IPS-NIHi7 (cell line): ENCODE results near the gene KRT40.

Experiments
- DNase-seq: peaks from one replicate; pipeline ENCODE4 v3.0.0; 2012; ENCODE audit warnings: mixed read lengths; ENCODE audit errors: extremely low spot score

The KRT40 gene

DNA sequence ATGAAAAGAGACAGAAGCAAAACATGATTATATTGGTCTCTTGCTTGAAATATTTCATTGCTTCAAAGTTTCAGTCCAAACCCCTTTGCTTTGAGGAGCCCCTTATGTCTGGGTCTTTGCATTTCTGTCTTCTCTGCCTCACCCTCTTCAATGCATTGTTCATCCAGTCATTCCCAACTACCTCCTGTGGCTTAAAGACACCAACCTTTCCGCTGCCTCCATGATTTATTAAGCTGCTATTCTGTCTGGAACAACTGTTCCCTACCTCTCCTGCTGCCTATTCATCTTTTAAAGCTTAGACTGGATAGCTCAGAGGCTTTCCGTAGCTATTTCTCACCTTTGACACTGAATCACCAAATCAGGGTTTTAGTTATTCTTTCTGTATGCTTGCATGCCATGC, 13.2 kb upstream of the KRT40 start:
- DNase-seq = no peak

- no peak for DNase-seq
Observed at GRCh38 chr17:40996829-40997228, 12.7 kb upstream of the KRT40 start.

- no peak for DNase-seq
Observed at GRCh38 chr17:40995116-40995515, 11.0 kb upstream of the KRT40 start.

GRCh38 chr17:40993839-40994238, 9.7 kb upstream of the KRT40 start, which contains the start of gene KRTAP3-3:
TSS of gene KRTAP3-3 (minus strand) at chr17:40994164. CDS start at chr17:40994097, 67 bp downstream.
- DNase-seq = no peak

DNA sequence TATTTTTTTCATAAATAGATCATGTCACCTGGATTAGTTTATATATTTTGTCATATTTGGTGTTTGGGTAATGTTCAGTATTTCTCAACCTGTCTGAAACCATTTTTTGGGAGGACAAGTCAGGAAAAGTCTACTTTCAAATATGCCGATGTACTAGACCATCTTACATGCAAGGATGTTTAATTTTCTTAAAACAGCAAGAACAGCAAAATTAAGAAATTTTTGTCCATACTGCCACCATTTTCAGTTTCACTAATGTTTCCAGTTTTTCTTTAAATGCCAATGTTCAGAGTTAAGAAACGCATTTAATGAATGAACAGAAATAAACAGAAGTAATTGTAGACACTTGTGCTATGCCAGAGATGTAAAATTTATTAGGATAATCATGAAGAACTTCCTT, 9.0 kb upstream of the KRT40 start:
- no peak for DNase-seq

GRCh38 chr17:40992666-40993065, 8.5 kb upstream of the KRT40 start:
- DNase-seq = no peak

- DNase-seq = no peak
Observed at GRCh38 chr17:40986920-40987319, 2.8 kb upstream of the KRT40 start.

DNA sequence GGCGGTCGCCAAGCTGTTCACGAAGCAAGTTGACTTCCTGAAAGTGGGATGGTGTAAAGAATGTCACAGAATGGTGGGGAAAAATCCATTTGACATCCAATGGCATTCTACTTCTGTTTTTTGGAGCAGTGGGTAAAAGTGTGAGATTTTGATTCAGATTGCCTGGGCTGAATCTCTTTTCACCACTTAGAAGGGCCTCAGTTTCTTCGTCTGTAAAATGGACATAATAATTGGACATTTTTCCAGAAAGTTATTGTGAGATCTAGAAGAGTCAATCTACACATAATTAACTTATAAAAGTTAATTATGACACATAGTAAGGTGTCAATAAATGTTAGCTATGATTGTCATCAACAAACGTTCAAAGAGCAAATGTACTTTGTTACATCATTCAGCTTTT, 3.0 kb downstream of the KRT40 start:
- no peak for DNase-seq

DNA sequence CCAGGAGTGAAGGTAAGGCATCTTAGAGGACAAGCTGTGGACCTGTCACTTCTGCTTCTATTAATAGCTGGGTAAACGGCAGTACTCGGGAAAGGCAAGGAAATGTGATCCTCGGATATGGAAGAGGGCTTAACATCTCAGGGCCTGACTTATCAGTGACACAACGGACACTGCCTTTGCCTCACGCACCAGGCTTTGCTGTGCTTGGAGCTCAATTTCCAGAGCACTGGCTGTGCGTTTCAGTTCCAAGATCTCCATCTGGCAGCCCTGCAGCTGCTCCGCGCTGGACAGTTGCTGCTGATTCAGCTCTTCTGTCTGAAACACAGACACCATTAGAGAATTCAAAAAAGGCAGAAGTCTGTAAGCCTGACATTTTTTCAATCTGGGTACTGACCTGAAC, 3.5 kb downstream of the KRT40 start:
- no peak for DNase-seq

GRCh38 chr17:40980117-40980516, 4.0 kb downstream of the KRT40 start:
- no peak for DNase-seq

DNA sequence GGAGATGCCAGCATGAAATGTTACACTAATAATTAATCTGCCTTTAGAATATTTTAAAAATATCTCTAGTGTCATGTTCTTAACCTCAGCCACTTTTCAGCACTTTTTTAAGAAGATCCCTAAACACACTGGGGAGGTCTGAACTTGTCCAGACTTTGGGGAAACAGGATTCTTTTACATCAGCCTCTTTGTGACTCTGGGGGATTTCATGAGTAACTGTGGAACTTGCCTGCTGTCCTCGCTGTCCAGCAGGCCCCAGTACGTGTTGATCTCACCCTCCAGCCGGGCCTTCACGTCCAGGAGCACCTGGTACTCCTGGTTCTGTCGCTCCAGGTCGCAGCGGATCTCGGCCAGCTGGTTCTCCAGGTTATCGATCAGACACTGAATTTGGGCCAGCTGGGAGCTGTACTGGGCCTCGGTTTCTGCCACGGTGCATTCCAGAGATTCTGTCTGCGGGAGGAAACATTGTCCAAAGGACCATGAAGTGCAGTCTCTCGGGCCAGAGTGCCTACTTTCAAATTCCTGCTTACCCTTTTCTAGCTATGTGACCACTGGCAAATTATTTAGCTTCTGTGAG, 5.5 kb downstream of the KRT40 start:
- no peak for DNase-seq

DNA sequence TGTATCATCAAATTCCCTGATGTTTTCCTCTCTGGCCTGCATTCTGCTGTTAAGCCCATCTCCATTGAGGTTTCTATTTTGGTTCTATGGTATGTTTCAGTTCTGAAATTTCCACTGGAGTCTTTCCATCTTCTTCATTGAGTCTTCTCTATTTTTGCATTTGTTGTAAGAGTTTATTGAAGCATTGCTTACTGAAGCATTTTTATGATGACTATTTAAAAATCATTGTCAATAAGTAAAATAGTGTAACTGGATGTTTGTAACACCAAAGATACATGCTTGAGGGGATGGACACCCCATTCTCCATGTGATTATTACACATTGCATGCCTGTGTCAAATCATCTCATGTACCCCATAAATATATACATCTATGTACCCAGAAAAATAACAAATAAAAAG, 8.6 kb downstream of the KRT40 start:
- no peak for DNase-seq

DNA sequence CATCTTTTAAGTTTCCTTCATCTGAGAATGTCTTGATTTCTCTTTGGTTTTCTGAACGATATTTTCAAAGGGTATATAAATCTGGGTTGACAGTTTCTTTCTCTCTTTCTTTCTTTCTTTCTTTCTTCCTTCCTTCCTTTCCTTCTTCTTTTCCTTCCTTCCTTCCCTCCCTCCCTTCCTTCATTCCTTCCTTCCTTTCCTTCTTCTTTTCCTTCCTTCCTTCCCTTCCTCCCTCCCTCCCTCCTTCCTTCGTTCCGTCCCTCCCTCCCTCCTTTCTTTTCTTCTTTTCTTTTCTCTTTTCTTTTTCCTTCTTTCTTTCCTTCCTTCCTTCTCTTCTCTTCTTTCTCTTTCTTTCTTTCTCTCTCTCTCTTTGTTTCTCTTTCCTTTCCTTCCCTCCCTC, 9.8 kb downstream of the KRT40 start:
- DNase-seq = no peak

- DNase-seq = no peak
Observed at GRCh38 chr17:40967582-40967981, 16.5 kb downstream of the KRT40 start.

- DNase-seq = no peak
Observed at GRCh38 chr17:40966848-40967247, 17.3 kb downstream of the KRT40 start, which contains the start of gene KRT39. TSS of gene KRT39 (minus strand) at chr17:40966948. CDS start at chr17:40966856, 92 bp downstream.

GRCh38 chr17:40963838-40964237, 20.3 kb downstream of the KRT40 start:
- peak; percentile 49 for DNase-seq

- no peak for DNase-seq
Observed at GRCh38 chr17:40962059-40962561, 22.0 kb downstream of the KRT40 start.

GRCh38 chr17:40961591-40961990, 22.5 kb downstream of the KRT40 start:
- DNase-seq = no peak

GRCh38 chr17:40960144-40960543, 24.0 kb downstream of the KRT40 start:
- DNase-seq = no peak

DNA sequence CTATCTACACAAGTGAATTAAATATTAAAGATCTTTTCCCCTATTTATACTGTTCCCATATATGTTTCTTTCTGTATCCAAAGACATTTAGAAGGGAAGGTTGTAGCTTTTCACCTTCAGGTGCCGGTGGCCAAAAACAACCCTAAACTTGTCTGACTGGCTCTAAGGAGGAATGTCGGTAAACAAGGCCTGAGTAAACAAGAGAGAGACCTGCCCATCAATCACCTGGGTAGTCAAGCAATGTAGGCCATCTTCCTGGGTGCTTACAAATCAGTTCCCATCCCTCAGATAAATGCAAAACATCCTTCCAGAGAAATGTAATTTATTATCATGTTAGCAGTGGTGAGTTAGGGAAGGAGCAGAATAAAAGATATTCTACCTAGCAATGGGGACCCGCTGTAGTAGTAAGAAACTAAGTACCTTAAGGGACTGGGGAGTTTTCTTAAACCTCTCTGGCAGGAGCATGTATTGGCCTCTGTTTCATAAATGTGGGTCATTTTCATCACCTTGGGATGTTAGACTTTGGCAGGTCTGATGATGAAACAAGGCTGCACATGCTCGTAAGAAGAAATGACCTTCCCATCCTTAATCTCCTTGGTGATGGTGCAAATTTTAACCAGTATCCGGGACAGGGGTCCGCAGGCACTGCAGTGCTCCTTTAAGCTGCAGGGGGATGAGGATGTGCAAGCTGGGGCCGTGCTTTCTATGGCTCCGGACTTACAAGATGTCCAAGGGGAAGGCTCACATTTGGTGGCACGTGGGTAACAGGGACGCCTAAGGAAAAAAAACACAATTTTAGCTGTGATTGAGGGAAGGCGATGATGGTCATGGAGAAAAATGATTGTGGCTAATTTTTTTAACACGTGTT, 25.8 kb downstream of the KRT40 start:
- DNase-seq = no peak

GRCh38 chr17:40956401-40957254, 27.5 kb downstream of the KRT40 start:
- no peak for DNase-seq

DNA sequence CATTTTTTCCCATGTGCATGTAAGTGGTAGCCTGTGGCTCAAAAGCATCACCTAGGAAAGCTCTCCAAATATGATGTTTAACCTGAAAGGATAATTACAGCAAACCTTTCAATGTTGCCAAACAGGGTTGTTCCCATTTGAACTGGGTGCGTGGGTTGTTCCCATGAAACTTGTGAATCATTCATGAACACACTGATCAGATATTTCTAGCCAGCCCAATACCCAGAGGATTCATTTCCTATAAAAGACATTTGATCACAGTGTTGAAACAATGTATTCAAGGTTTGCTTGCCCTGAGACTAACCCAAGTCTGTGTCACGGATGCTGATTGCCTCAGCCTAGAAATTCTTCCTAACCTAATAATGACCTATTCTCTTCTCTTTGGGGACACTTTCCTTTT, 30.2 kb downstream of the KRT40 start:
- DNase-seq = no peak
